ENCODE measurements around the gene PPL. TPM values are rescaled to one million over a fixed set of nuclear protein-coding genes. Genes with fewer than 3 reads are reported as not detected.
"Not testable (repeated sequence)": the region's sequence is repeated elsewhere in the genome, so short reads cannot be mapped to it uniquely, and the experiment has no call there.

Gene PPL
- total RNA-seq, 1 donor from 2014 or later: 32.3 TPM

DNA sequence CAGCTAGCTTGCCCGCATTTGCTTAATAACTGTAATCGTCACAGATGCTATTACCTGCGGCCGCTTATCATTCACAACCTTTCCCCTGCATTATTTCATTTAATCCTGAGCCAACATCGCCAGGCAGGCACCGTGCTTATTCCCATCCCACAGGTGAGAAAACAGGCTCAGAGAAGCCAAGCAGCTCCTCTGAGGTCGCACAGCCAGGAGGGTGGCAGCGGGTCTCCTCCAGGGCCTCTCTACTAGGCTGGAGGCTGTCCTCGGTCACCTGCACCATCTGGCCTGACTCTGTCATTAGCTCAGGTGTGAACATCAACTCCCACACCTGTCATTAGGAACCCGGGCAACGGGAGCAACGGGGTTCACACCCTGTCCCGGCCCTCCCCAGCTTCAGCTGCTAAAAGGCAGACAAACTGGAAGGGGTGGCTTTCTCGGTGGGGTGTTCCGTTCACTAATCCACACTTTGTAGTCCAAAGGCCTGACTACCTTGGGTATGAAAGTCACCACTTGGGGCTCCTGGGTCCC, 3.0 kb downstream of the PPL start:
- no peak for DNase-seq (ENCODE audit: low spot score)

DNA sequence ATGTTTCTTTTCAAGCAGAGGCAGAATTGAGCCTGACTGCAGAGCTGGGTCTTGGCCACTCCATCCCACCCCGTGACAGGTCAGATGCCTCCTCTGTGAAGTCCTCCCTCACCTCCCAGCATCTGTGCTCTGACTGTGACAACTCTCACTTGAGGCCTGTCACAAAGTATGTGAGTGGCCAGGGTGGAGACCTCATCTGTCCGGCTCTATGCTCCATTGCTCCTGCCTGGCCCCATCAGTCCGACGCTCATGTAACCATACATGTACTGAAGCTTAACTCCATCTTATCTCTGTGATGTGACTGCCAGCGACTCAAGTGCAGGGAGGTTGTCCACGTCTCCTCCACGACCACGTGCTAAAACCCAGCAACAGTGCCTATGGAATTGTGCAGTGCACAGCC, 3.5 kb downstream of the PPL start:
- no peak for DNase-seq (ENCODE audit: low spot score)

DNA sequence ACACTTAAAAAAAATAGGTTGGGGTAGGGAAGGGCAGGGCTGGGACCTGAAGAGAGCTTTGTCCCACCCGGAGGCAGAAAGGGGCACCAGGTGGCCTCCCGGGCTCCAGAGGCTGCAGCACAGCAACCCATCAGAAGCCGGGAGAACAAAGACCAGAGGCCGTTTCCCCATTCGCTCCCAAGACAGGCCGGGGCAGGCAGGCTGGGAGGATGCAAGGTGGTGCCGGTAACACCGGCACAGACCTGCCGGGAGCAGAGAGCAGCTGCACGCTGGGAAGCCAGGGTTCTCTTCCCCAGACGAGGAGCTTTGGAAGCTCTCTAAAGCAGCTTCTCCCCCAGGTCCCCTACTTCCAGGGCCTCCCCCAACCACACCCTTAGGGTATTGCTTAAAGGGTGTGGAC, 5.6 kb downstream of the PPL start:
- no peak for DNase-seq (ENCODE audit: low spot score)

DNA sequence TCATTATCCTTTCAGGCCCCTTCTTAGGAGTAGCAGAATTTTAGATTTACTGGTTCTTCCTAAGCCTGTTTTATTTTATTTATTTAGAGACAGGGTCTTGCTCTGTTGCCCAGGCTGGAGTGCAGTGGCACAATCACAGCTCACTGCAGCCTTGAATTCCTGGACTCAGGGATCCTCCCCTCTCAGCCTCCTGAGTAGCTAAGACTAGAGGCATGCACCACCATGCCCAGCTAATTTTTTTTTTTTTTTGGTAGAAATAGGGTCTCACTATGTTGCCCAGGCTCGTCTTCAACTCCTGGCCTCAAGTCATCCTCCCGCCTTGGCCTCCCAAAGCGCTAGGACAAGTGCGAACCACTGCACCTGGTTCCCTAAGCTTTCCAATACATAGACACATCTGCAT, 7.3 kb downstream of the PPL start:
- DNase-seq (ENCODE audit: low spot score): not testable (repeated sequence)

DNA sequence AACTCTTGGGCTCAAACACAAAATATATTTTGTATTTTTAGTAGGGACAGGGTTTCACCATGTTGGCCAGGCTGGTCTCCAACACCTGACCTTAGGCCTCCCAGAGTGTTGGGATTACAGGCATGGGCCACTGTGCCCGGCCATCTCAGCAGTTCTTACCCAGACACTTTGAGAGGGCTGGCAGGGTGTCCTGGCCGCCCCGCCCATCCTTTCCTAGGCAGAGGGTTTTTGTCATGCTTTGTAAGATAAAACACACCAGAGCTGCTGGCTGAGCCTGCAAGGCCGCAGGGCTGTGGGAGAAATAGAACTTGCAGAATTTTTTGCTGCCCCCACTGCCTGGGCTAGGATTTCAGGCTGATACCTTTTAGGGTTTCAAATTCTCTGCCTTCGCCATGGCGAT, 8.7 kb downstream of the PPL start:
- peak; percentile 20 for DNase-seq (ENCODE audit: low spot score)

DNA sequence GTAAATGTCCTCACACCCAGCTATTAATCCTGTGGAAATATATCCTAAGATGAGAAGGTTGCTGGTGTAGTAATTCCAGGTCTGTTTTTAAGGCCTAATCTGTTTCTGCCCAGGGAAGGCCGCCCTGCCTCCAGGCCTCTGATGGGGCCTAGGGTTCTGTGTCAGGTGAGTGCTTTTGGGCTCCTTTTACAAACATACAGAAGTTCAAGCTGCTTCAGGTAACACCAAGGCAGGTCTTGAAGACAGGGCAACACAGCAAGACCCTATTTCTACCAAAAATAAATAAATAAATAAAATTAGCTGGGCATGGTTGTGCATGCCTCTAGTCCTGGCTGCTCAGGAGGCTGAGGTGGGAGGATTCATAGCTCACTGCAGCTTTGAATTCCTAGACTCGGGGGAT, 9.3 kb downstream of the PPL start:
- DNase-seq (ENCODE audit: low spot score): no peak

DNA sequence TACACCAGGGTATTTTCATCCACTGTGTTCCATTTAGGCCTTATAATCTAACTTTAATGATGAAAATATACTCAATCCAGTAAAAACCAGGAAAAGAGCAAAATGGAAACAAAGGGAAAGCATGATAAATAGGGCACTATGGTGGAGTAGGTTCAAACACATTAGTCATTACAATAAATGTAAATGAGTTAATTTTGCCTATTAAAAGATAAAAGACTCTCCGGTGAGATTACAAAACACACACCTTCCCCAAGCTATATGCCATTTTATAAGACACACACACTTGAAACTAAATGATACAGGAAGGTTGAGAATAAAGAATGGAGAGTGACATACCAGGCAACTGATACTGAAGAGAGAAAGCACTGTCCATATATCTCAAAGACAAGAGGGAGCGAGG, 10.0 kb downstream of the PPL start:
- no peak for DNase-seq (ENCODE audit: low spot score)

DNA sequence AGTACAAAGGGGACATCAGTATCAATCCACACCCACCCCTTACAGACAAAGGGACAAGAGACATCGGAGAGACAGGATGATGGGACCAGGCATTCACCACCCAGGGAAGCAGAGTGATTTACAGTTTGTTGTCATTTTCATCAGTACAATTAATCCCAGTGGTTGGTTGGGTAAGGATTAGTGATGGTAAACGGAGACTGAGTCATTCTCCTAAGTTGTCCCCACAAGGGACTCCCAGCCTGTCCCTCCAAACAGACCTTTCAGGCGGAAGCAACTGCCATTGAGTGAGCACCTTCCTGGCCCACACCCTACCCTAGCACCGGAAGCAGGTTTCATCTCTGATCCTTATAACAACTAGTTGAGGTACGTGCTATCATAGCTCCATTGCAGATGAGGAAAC, 11.2 kb downstream of the PPL start:
- DNase-seq (ENCODE audit: low spot score): no peak

DNA sequence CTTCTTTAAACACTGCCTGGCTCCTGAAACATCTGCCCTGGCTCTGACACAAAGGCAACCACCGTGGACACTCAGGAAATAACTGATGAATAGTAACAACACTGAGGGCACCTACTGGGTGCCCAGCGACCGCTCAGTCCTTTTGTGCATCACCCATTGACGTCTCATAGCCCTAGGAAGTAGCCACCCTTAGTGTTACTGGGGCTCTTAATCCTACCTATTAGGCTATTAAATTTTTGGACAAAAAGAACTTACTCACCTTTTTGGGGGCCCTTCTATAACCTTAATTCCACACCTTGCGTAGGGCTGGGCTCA, 11.7 kb downstream of the PPL start:
- no peak for DNase-seq (ENCODE audit: low spot score)

DNA sequence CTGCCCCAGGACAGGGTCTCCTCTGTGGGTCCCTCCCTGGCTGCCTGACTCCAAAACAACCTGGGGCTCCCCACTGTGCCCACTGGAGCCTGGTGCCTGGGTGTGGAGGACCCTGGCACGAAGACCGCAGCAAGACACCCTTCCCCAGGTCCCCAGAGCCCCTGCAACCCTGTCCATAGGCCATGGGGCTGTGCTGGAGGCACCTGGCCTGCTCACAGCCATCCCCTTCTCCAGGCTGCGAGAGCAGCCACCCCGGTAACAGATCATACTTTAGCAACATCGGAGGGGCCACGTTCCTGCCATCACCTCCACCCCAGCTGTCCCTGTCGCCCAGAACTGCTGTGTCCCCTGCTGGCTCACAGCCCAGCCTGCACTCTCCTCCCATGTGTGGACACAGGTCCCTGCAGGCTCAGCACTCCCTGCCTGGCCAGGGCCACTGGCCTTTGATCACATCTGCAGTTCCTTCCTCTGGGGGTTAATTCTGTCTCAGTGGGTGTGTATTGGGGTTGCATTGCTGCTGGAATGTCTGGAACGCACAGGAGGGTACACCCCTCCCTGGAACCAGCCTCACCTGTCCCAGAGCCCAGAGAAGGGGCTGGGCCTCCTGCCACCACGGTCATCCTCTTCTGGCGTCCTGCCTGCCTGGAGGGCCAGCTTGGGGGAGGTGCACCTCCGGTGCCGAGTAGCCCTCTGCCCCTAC, 12.2 kb downstream of the PPL start:
- peak; percentile 46 for DNase-seq (ENCODE audit: low spot score)

DNA sequence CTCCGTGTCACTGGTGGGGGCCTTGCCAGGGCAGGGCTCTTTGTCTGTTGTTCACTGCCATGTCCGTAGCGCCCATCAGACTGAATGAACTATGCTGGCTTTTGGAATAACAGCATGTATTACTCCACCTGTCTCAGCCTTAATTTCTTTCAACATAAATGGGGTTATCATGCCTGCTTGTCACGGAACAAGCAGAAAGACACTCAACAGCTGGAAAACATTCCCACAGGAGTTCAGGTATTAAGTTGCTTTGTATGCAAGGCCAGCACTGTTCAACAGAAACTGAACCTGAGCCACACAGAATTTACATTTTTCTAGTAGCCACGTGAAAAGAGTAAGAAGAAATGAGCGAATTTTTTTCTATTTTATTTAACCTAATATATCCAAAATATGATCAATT, 13.1 kb downstream of the PPL start:
- DNase-seq (ENCODE audit: low spot score): no peak

DNA sequence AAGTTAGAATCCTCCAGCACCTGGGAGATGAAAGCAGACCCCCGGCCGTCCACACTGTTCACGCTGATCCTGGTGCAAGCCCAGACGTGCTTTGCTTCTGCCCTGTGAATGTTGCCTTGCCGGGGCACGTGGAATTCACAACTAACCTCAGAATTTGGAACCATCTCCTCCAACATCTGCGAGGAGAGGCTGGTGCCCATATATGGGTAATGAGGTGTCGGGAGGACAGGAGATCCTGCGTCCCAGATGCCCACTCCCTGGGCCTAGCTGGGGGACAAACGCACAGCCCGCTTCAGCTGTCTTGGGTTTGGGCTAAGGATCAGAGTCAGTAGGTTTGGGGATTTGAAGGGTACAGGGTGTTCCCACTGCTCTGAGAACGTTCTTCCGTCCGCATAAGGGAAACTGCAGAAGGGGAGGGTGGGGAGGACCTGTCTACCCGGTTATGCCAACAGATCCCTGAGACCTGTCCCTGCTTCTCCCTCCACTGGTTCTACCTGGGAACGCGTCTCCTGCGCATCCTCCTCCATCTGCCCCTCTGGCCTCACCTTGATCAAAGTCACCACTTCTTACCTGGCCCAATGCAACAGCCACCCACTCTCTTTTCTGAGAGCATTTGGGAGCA, 14.1 kb downstream of the PPL start:
- peak; percentile 52 for DNase-seq (ENCODE audit: low spot score)

DNA sequence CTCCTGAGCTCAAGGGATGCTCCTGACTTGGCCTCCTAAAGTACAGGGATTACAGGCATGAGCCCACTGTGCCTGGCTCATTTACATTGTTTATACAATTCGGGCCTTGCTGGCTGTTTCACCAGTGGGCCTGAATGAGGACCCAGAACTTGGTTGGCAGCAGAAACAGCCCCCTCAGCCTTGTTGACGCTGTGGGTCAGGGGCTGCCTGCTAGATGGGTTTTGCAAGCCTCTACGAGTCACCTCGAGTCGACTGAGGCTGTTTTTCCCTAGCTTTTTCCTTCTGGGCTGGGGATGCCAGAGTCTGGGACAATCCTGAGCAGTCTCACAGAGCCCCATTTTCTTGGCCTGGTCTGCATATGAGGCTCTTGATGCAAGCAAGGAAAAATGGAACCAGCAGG, 16.1 kb downstream of the PPL start:
- no peak for DNase-seq (ENCODE audit: low spot score)

DNA sequence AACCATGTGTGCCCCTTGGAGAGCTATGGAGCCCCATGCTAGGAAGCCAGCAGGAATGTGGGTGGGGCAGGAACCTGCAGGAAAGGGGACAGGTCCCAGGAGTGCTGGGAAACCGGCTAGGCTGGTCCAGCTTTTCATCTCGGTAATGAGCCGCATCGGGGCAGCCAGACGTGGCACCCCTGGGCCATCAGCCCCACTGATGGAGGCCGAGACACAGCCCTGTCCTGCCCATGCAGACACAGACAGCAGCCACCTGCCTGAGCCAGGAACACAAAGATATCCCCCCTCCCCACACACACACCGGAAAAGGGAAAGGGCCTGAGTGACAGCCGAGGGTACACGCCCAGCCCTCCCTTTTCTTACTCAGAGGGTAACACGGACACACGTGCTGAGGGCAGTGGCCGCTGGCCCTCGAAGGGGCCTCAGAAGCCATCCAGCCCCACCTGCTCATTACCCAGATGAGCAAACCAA, 18.1 kb downstream of the PPL start:
- peak; percentile 65 for DNase-seq (ENCODE audit: low spot score)

DNA sequence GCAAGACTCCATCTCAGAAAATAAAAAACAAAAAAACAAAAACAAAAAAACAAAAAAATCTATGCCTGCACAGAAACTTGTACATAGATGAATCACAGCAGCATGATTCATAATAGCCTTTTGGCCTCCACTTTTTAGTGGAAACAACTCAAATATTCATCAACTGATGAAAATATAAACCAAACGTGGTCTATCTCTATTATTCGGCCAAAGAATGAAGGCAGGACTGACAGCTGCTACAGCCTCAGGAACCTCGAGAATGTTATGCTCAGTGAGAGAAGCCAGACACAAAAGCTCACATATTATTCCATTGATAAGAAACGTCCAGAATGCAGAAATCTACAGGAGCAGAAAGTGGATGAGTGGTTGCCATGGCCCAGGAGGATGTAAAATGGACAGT, 19.8 kb downstream of the PPL start:
- peak; percentile 51 for DNase-seq (ENCODE audit: low spot score)

DNA sequence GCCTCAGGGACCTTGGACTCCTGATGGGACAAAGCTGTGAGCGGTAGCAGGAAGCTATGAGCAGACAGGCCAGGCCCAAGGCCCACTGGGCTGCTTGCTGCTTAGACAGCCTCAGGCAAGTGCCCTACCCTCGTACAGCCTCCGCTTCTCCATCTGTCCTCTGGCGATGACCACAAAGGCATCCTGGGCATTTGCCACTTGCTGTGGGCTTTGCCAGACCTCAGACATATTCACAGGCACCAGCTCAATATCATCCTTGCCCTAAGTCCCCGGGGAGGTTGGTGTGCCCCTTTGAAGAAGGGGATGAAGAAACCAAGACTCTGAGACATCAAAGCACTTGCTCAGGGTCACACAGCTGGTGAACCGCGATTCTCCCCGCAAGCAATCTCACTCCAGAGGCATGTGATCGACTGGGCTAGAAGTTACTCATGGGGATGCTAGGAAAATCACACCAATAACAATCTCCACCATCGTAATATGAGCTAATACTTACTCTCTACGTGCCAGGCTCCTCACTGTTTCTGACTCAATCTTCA, 21.7 kb downstream of the PPL start:
- DNase-seq (ENCODE audit: low spot score): no peak

DNA sequence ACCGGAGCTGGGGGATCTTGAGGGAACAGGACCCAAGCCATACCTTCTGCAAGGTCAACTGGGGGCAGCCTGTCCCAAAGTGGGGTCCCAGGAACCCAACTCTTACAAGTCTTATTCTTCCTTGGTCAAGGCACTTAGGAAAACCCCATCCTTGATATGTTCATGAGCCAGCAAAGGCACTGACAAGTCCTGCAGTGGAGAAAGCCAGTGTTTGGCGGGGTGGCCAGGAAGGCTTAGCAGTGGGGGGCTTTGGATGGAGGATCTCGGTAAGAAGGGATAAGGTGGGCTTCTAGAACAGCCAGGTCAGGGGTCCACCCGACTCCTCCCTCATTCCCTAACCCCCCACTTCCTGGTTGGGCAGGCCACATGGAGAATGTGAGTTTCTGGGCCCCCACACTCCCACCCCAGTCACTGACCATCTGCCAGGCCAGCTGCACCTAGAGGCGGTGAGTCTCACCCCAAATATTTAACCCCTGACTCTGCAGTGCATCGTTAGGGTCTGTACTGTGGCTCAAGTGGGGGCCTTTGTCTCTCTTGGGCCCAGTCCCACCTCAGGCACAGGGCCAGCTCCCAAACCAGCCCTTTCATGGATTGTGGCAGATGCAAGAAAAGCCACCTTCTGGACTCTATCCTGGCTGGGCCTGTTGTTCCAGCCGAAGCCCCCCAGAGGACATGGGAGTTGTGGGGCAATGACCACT, 22.3 kb downstream of the PPL start:
- no peak for DNase-seq (ENCODE audit: low spot score)

DNA sequence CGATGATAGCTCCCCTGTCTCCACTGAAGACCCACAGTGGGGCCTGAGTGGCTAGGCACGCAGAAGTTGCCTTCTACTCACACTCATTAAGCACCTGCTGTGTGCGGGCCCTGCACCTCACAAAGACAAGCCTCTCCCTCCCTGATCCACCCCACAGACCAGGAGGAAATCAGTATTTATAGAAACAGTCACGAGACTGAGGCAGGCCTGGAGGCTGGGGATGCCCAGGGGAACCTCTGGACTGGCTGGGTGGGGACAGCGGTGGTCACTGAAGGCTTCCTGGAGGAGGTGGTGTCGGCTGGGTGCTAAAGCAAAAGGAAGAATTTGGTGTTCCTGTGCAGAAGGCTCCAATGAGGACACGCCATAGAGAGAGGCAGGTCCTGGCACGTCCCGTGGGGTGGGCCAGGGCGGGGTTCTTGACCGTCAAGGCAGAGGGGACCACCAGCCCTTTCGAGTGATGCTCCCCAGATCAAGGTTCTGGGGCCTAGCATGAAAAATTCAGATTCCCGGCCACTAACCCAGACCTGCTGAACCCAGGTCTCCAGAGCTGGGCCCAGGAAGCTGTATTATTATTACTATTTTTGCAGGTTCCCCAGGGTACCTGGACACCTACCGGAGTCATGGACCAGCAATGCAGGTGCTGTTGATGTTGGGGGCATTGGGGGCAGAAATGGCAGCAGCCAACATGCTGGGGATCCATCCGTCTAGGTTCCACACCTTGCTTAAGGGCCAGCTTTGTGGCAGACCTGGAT, 23.0 kb downstream of the PPL start:
- DNase-seq (ENCODE audit: low spot score): no peak

DNA sequence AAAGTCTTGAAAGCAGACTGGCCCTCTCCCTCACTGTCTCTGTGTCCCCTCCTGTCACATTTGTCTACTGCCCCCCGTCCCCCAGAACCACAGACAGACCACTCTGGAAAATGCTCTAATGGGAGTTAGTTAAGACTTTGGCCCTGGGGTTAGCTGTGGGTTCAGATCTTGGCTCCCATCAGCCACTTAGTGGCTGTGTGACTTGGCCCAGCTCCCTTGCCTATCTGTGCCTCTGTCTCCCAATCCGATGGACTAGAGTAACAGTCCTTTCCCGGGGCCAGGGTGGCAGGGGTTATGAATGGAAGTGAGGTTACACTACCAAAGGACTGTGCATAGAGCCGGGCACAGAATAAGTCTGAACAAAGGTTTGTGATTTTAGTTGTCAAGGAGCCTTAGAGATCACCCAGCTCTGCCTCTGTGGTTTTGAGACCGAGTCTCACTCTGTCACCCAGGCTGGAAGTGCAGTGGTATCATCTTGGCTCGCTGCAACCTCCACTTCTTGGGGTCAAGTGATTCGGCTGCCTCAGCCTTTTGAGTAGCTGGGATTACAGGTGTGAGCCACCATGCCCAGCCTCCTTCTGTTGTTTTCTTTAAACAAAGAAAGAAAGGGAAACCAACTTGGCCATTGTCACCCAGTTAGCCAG, 23.7 kb downstream of the PPL start:
- no peak for DNase-seq (ENCODE audit: low spot score)

DNA sequence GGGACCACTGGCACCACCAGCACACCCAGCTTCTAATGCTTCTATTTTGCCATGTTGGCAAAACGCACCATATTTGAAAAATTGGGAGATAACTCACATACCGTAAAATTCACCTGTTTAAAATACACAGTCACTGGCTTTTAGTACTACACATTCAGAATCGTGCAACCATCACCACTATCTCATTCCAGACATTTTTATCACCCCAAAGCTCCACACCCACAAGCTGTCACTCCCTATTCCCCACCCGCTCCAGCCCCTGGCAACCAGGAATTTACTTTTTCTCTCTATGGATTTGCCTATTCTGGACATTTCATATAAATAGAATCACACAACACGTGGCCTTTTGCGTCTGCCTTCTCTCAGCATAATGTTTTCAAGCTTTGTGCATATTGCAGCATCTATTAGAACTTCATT, 25.0 kb downstream of the PPL start:
- no peak for DNase-seq (ENCODE audit: low spot score)

DNA sequence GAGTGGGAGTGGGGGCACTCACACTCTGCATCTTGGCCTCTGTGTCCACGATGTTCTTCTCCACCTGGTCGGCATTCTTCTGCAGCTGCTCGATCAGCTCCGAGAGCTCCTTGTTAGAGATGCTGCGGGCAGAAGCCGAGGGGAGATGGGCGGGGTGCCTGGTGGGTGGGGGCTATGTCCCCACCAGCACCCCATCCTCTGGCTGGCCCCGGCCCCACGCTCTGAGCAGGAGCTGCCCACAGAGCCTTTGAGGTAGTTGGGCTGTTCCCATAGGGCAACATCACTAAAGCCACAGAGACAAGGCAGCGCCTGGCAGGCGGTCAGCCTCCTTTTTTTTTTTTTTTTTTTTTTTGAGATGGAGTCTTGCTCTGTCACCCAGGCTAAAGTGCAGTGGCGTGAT, 26.1 kb downstream of the PPL start:
- DNase-seq (ENCODE audit: low spot score): no peak

Measured in umbilical cord (tissue), 2 donors.